ENCODE measurements around the gene ATP6V1G3.
"Not testable (repeated sequence)": the region's sequence is repeated elsewhere in the genome, so short reads cannot be mapped to it uniquely, and the experiment has no call there.

ATP6V1G3 gene

DNA sequence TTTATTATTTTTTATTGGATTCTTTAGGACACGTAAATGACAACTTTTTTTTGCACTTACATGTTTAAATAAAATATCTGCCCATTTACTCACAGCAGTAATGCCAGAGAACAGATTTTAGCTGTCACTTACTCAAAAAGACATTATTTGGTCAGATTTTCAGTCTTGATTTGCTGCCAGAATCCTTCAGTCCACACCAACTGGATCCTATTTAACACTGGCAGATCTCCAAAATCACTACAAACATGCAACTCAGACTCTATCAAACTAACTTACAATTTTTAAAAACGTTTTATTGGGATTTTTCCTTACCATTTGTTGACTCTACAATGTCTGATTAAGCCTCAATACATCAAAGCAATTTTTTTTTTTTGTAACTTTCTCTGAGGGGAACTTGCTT is 11.1 kb downstream of the ATP6V1G3 start:
- H4K20me1 ChIP-seq: no peaks in the 10 kb centered on the region
- no peak overlapping the region for H3K27ac ChIP-seq
- H3K9me3 ChIP-seq: no peaks in the 10 kb centered on the region
- H3K9ac ChIP-seq: no peak overlapping the region
- no peaks in the 10 kb centered on the region for H3K4me1 ChIP-seq
- H3K4me2 ChIP-seq: no peak overlapping the region
- H3K36me3 ChIP-seq: no peaks in the 10 kb centered on the region
- H3K4me3 ChIP-seq: no peak overlapping the region
- no peaks in the 10 kb centered on the region for H3K27me3 ChIP-seq
- TF ChIP-seq Cebpa-rat (IDR thresholded peaks at IDR 0.05): no peak

GRCh38 chr1:198528364-198528763 is 12.1 kb downstream of the ATP6V1G3 start:
- H3K4me2 ChIP-seq: no peak overlapping the region
- no peaks in the 10 kb centered on the region for H3K4me1 ChIP-seq
- no peak overlapping the region for H3K9ac ChIP-seq

DNA sequence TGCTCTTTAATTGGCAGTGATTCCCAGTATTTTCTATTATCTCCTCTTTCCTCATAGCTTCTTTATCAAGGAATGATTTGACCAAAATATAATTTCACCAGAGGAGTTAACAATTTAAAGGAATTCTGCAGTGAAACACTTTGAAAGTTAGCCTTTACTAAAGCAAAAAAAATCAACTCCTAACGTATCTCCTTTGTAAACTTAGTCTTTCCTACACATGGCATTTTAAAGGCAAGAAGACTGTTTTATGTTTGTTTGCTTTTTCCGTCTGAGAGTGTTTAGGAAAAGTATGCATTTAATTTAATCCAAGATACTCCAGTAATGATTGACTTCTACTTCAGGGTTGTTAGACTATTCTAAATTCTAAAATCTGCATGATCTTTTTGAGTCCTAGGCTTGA is 15.9 kb downstream of the ATP6V1G3 start:
- Histone ChIP-seq H3K9ac (no peak overlapping the region), H4K20me1 (no peaks in the 10 kb centered on the region), H3K9me3 (no peaks in the 10 kb centered on the region), H3K4me1 (no peaks in the 10 kb centered on the region), H3K36me3 (no peaks in the 10 kb centered on the region), H3K27ac (no peak overlapping the region), H3K4me3 (no peak overlapping the region), H3K27me3 (no peaks in the 10 kb centered on the region), H3K4me2 (no peak overlapping the region)
- no peak for TF ChIP-seq Cebpa-rat (IDR thresholded peaks at IDR 0.05)

More at GRCh38 chr1:198528364-198528763, 12.1 kb downstream of the ATP6V1G3 start:
- H3K27me3 ChIP-seq: no peaks in the 10 kb centered on the region
- no peak overlapping the region for H3K27ac ChIP-seq
- no peak for TF ChIP-seq Cebpa-rat (IDR thresholded peaks at IDR 0.05)
- no peak overlapping the region for H3K4me3 ChIP-seq
- H3K9me3 ChIP-seq: no peaks in the 10 kb centered on the region
- H3K36me3 ChIP-seq: no peaks in the 10 kb centered on the region
- H4K20me1 ChIP-seq: no peaks in the 10 kb centered on the region

DNA sequence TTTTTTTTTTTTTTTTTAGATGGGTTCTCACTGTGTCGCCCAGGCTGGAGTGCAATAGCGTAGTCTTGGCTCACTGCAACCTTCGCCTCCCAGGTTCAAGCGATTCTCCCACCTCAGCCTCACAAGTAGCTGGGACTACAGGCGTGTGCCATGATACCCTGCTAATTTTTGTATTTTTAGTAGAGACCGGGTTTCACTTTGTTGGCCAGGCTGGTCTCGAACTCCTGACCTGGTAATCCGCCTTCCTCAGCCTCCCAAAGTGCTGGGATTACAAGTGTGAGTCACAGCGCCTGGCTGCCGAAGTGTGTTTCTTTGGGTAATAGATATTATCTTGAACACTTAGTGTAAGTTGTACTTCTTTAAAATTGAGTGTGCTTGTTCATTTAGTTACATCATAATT is 16.4 kb downstream of the ATP6V1G3 start:
- H3K4me3 ChIP-seq, H3K9me3 ChIP-seq, H3K4me2 ChIP-seq, H3K9ac ChIP-seq, H4K20me1 ChIP-seq, H3K27me3 ChIP-seq, H3K27ac ChIP-seq, H3K4me1 ChIP-seq, H3K36me3 ChIP-seq: not testable (repeated sequence)

GRCh38 chr1:198523182-198523950 is 17.1 kb downstream of the ATP6V1G3 start:
- H3K4me1 ChIP-seq: no peaks in the 10 kb centered on the region
- H3K9ac ChIP-seq: no peak overlapping the region
- no peak overlapping the region for H3K4me2 ChIP-seq
- no peaks in the 10 kb centered on the region for H3K36me3 ChIP-seq
- no peak overlapping the region for H3K27ac ChIP-seq
- H3K9me3 ChIP-seq: no peaks in the 10 kb centered on the region
- no peaks in the 10 kb centered on the region for H4K20me1 ChIP-seq
- no peak overlapping the region for H3K4me3 ChIP-seq
- H3K27me3 ChIP-seq: no peaks in the 10 kb centered on the region
- TF ChIP-seq Cebpa-rat (IDR thresholded peaks at IDR 0.05): no peak

DNA sequence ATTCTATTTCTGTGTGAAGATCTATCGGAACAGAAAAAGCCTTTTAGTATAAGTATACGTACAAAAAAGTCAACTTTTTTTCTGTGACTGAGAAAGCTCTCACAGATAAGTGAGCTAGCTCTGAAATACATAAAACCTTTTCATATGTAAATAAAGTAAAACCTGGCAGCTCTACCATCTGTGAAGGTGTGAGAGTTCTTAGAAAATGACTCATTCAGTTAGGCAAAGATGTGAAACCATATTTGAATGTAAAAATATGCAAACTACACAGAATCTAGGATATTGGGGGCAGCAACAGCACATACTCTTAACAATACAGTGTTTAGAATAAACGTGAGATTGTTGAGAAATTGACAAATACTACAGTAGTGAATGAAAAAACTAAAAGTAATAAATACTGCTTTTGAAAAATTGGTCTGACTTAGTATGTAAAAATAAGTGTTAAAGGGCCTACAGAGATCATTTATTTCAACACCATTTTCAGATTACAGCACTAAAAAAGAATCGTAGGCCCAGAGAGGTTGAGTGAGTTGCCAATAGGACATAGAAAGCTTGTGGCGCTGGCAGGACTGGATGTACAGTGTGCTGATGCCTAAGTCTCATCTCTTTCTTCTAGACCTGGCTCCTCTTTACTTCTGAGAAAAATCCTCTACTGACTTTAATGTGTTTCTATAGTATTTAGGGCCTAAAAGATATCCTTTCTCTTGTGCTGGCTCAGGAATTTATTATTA is 19.8 kb downstream of the ATP6V1G3 start:
- no peak for TF ChIP-seq Cebpa-rat (IDR thresholded peaks at IDR 0.05)
- Histone ChIP-seq H3K36me3 (no peaks in the 10 kb centered on the region), H3K9ac (no peak overlapping the region), H3K9me3 (no peaks in the 10 kb centered on the region), H3K4me1 (no peaks in the 10 kb centered on the region), H4K20me1 (no peaks in the 10 kb centered on the region), H3K4me2 (no peak overlapping the region), H3K27ac (no peak overlapping the region), H3K27me3 (no peaks in the 10 kb centered on the region), H3K4me3 (no peak overlapping the region)

DNA sequence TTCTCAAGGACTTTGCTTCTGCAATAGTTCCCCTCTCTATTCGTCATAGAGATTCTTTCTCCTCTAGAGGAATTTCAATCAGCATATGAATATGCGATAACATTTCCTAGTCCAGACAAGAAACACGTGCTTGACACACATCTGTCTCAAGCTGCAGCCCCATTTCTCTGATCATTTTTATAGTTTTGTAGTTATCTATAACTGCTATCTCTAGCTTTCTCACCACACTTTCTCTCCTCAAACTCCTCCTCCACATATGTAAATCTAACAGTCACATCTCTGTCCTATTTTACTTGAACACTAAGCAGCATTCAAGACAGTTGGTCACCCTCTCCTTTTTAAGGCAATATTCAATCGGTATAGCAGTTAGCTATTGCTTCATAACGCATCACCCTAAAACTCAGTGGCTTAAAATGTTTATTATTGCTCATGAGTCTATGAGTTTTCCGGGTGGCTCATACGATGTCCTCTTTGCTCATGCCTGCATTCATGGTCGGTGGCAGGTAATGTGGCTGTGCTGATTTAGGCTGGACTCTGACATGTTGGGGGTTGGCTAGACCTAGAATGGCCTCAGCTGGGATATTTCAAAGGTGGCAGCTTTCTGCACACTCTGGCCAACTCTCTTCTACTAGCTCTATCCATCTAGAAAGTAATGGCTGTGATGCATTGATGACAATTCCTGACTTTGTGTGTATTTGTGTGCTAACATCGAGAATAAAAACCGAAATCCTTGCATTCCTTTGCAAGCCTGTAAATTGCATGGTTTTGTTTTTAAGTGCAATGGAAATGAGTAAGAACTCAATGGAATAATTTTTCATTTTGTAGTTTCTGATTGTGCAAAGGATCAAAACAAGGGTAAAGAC is 20.6 kb downstream of the ATP6V1G3 start:
- H3K4me3 ChIP-seq: no peak overlapping the region

DNA sequence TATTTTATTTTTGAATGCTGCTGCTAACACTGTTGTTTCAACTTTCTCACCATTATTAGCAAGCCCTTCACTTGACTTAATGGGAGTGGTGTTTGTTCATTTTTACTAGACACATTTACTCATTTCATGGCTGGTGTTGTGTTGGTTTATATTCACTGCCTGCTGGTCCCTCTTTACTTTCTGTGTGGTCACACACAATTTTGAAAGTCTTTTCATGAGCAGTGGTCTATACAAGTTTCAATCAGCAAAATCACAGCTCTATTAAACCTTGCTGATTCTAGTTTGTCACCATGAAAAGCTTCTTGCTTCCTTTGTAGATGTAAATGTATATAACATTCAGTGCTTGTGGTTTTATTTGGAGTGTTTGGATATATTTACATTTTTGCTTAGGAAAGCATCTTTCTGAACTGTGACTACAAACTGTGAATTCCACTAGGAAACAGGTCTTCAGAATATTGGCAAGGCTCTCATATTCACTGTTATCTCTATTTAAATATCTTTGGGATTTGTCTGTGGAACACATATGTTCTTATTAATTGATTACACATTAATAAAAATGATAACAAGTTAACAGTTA is 22.8 kb downstream of the ATP6V1G3 start:
- no peaks in the 10 kb centered on the region for H3K27me3 ChIP-seq
- no peak overlapping the region for H3K4me2 ChIP-seq
- H4K20me1 ChIP-seq: no peaks in the 10 kb centered on the region
- H3K9ac ChIP-seq: no peak overlapping the region
- H3K27ac ChIP-seq: no peak overlapping the region
- no peaks in the 10 kb centered on the region for H3K9me3 ChIP-seq
- H3K4me3 ChIP-seq: no peak overlapping the region
- no peaks in the 10 kb centered on the region for H3K4me1 ChIP-seq
- H3K36me3 ChIP-seq: no peaks in the 10 kb centered on the region
- TF ChIP-seq Cebpa-rat (IDR thresholded peaks at IDR 0.05): no peak

More for the DNA sequence above, 20.6 kb downstream of the ATP6V1G3 start:
- H4K20me1 ChIP-seq: no peaks in the 10 kb centered on the region
- H3K4me1 ChIP-seq: no peaks in the 10 kb centered on the region
- H3K9me3 ChIP-seq: no peaks in the 10 kb centered on the region
- no peaks in the 10 kb centered on the region for H3K36me3 ChIP-seq
- TF ChIP-seq Cebpa-rat (IDR thresholded peaks at IDR 0.05): no peak
- no peak overlapping the region for H3K9ac ChIP-seq
- no peak overlapping the region for H3K27ac ChIP-seq
- no peak overlapping the region for H3K4me2 ChIP-seq
- H3K27me3 ChIP-seq: no peaks in the 10 kb centered on the region

- no peaks in the 10 kb centered on the region for H3K36me3 ChIP-seq
- H3K4me3 ChIP-seq: no peak overlapping the region
- no peak overlapping the region for H3K27ac ChIP-seq
- H3K4me2 ChIP-seq: no peak overlapping the region
- H3K9ac ChIP-seq: no peak overlapping the region
- no peak for TF ChIP-seq Cebpa-rat (IDR thresholded peaks at IDR 0.05)
- no peaks in the 10 kb centered on the region for H3K27me3 ChIP-seq
- H3K9me3 ChIP-seq: no peaks in the 10 kb centered on the region
- H3K4me1 ChIP-seq: no peaks in the 10 kb centered on the region
- no peaks in the 10 kb centered on the region for H4K20me1 ChIP-seq
These were observed 40.4 kb downstream of the ATP6V1G3 start for GRCh38 chr1:198500096-198500495.
